Fibroblast of lung (primary cell): Measurements from ENCODE around the gene ADGRV1. TPM values are rescaled to one million over a fixed set of nuclear protein-coding genes. Genes with fewer than 3 reads are reported as not detected.

Experiments used
- DNase-seq, 2 donors: peaks; one replicate each; pipeline versions ENCODE4 v3.0.0 to v3.0.0-alpha.2; 2010; ENCODE audit warnings: low read depth in 2 of 2
- H2AFZ ChIP-seq: 2 replicates; pipeline ENCODE4 v1.5.1; 2012; ENCODE audit warnings: low read length, control low read depth, inconsistent platforms
- H3K27ac ChIP-seq: 2 replicates; pipeline ENCODE4 v1.5.1; 2011; ENCODE audit warnings: low read length, control low read depth; ENCODE audit not compliant: insufficient read depth
- H3K27me3 ChIP-seq: 2 replicates; pipeline ENCODE4 v1.5.1; 2011; ENCODE audit warnings: mild to moderate bottlenecking, low read length; ENCODE audit not compliant: control insufficient read depth, insufficient read depth
- H3K36me3 ChIP-seq: 2 replicates; pipeline ENCODE4 v1.5.1; 2011; ENCODE audit warnings: low read length; ENCODE audit not compliant: control insufficient read depth, insufficient read depth
- H3K4me1 ChIP-seq: 2 replicates; pipeline ENCODE4 v1.5.1; 2011; ENCODE audit warnings: low read length; ENCODE audit not compliant: control insufficient read depth, insufficient read depth; ENCODE audit errors: extremely low read depth
- H3K4me2 ChIP-seq: 2 replicates; pipeline ENCODE4 v1.5.1; 2011; ENCODE audit warnings: low read length, control low read depth; ENCODE audit not compliant: insufficient read depth; ENCODE audit errors: extremely low read depth
- H3K4me3 ChIP-seq, 4 experiments: fragments of 200-600 bp in 1 of 4; sonication (generic) in 1 of 4; replicated peaks in 1 of 4; 2 replicates each; pipeline ENCODE4 v1.5.1; 2011 to 2016; ENCODE audit warnings: low read length in 4 of 4, low read depth in 3 of 4, mild to moderate bottlenecking in 3 of 4, control low read depth in 2 of 4, inconsistent platforms in 1 of 4, mixed read lengths in 1 of 4; ENCODE audit not compliant: insufficient read depth in 1 of 4; ENCODE audit errors: control extremely low read depth in 1 of 4
- H3K79me2 ChIP-seq: 2 replicates; pipeline ENCODE4 v1.5.1; 2012; ENCODE audit warnings: mild to moderate bottlenecking, low read length, inconsistent platforms; ENCODE audit not compliant: control insufficient read depth, insufficient read depth
- H3K9ac ChIP-seq: 2 replicates; pipeline ENCODE4 v1.5.1; 2011; ENCODE audit warnings: mild to moderate bottlenecking, low read length, control low read depth; ENCODE audit not compliant: insufficient read depth
- H3K9me3 ChIP-seq: 2 replicates; pipeline ENCODE4 v1.5.1; 2012; ENCODE audit warnings: low read depth, low read length; ENCODE audit not compliant: control insufficient read depth, insufficient read depth
- H4K20me1 ChIP-seq: 2 replicates; pipeline ENCODE4 v1.5.1; 2011; ENCODE audit warnings: low read length; ENCODE audit not compliant: control insufficient read depth, insufficient read depth; ENCODE audit errors: extremely low read depth
- EZH2 ChIP-seq: IDR thresholded peaks from 2 replicates; pipeline ENCODE4 v1.5.1; 2012; ENCODE audit warnings: low read length, control low read depth, mild to moderate bottlenecking; ENCODE audit errors: missing control alignments
- polyA plus RNA-seq, 2 donors: library from polyadenylated mRNA; depleted of rRNA in 1 of 2; stranded (reverse) in 1 of 2; unstranded in 1 of 2; fragments of >200 nt; gene quantifications; 2 replicates each; pipeline ENCODE4 v1.2.1, GENCODE V29; 2011 to 2012; ENCODE audit warnings: missing spikeins in 1 of 2
- total RNA-seq: library from RNA; depleted of rRNA; stranded (reverse); fragments of >200 nt; gene quantifications from 2 replicates; pipeline ENCODE4 v1.2.1, GENCODE V29; 2014
- TF ChIP-seq, protein P1 (sequence below), 2 donors: IDR thresholded peaks in 1 of 2; conservative IDR thresholded peaks in 1 of 2; 1 replicate in 1 of 2; 2 replicates in 1 of 2; pipeline ENCODE4 v1.5.1; 2011 to 2012; ENCODE audit warnings: low read length in 2 of 2, control low read depth in 1 of 2, inconsistent platforms in 1 of 2, low read depth in 1 of 2, mild to moderate bottlenecking in 1 of 2

The ADGRV1 gene
- total and polyA plus RNA-seq, 2 donors (not counting 1 experiment from before 2014, with no cell fraction given) = 0.15 to 0.17 TPM

DNA sequence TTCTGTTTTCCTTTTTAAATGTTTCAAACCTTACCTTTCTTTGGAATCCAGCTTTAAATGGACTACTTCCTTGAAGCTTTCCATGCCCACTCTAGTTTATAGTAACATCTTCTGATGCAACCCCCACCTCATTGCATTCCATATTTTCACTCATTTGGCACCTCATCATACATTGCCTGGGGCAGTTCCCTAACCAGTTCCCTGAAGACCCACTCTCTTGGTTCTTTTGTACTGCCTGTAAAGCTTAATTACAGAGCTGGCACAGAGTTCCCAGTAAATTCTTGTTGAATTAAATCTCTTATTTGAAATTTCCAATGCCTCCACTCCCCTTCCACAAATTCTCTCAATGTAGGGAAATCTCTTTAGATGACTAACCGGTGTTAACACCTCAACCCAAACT is 567.3 kb downstream of the ADGRV1 start:
- no peaks in the 10 kb centered on the region for H3K79me2 ChIP-seq
- H2AFZ ChIP-seq = no peak overlapping the region
- no peak overlapping the region for H3K9ac ChIP-seq
- no peak overlapping the region for H3K27ac ChIP-seq
- no peaks in the 10 kb centered on the region for H3K27me3 ChIP-seq
- peak overlapping the region; percentile 41 for H3K4me2 ChIP-seq
- H3K4me1 ChIP-seq = peaks cover 14% of the 10 kb centered on the region
- DNase-seq = peak in 1 of 2 donors; percentile 39
- H3K36me3 ChIP-seq = no peaks in the 10 kb centered on the region
- TF ChIP-seq, protein P1, sequence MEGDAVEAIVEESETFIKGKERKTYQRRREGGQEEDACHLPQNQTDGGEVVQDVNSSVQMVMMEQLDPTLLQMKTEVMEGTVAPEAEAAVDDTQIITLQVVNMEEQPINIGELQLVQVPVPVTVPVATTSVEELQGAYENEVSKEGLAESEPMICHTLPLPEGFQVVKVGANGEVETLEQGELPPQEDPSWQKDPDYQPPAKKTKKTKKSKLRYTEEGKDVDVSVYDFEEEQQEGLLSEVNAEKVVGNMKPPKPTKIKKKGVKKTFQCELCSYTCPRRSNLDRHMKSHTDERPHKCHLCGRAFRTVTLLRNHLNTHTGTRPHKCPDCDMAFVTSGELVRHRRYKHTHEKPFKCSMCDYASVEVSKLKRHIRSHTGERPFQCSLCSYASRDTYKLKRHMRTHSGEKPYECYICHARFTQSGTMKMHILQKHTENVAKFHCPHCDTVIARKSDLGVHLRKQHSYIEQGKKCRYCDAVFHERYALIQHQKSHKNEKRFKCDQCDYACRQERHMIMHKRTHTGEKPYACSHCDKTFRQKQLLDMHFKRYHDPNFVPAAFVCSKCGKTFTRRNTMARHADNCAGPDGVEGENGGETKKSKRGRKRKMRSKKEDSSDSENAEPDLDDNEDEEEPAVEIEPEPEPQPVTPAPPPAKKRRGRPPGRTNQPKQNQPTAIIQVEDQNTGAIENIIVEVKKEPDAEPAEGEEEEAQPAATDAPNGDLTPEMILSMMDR (conservative IDR thresholded peaks at IDR 0.05 in 1 of 2, IDR thresholded peaks at IDR 0.05 in 1 of 2; ENCODE audit: low read depth in 1 of 2, low read length in 2 of 2) = no peak
- TF ChIP-seq EZH2 = no peak
- no peaks in the 10 kb centered on the region for H4K20me1 ChIP-seq
- no peak overlapping the region for H3K4me3 ChIP-seq
- no peaks in the 10 kb centered on the region for H3K9me3 ChIP-seq

DNA sequence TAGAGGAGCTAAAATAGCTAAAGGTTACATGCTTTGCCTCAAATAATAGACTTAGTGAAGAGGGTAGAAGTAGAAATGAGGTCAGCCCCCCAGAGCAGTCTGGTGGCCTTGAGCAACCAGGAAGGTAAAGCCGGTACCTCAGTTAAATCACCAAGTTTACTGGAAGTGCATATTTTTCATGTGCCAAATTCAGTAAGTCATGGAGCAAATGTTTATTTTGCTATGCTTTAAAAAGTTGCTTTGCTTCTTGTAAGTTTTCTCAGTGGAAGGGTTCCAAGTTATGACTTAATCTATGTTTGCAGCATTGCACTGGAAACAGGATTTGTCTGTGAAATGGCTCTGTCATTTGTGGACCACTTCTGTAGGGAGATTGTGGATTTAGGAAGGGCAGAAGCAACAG is 567.9 kb downstream of the ADGRV1 start:
- Histone ChIP-seq H3K9ac (no peak overlapping the region), H3K4me3 (no peak overlapping the region), H3K36me3 (no peaks in the 10 kb centered on the region), H3K27me3 (no peaks in the 10 kb centered on the region), H3K79me2 (no peaks in the 10 kb centered on the region), H4K20me1 (no peaks in the 10 kb centered on the region), H2AFZ (no peak overlapping the region), H3K27ac (no peak overlapping the region), H3K9me3 (no peaks in the 10 kb centered on the region), H3K4me1 (peaks cover 14% of the 10 kb centered on the region), H3K4me2 (no peak overlapping the region)
- peak; percentile 93 for DNase-seq
- TF ChIP-seq, protein P1 (conservative IDR thresholded peaks at IDR 0.05 in 1 of 2, IDR thresholded peaks at IDR 0.05 in 1 of 2; ENCODE audit: low read depth in 1 of 2, low read length in 2 of 2) = no peak
- no peak for TF ChIP-seq EZH2

DNA sequence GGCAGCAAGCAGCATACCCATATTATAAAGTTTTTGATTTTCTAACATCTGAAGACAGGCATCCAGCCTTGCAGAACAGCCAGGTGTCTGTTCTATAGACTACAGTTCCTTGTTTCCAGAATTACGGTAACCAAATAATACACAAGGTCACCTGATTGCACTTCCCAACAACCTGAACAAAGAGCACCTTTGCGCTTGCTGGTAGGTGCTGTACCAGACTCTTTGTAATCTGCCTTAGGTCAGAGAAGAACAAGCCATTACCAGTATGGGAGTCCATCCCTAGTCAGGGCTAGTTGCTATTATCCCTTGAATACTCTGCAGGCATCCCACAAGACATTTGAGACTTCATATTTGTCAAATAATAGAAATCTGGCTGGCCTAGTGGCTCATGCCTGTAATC is 568.3 kb downstream of the ADGRV1 start:
- H3K4me2 ChIP-seq = no peak overlapping the region
- no peak overlapping the region for H3K9ac ChIP-seq
- TF ChIP-seq, protein P1 (conservative IDR thresholded peaks at IDR 0.05 in 1 of 2, IDR thresholded peaks at IDR 0.05 in 1 of 2; ENCODE audit: low read depth in 1 of 2, low read length in 2 of 2) = no peak
- no peak for TF ChIP-seq EZH2
- H3K4me3 ChIP-seq = no peak overlapping the region
- no peaks in the 10 kb centered on the region for H3K79me2 ChIP-seq
- peaks cover 14% of the 10 kb centered on the region for H3K4me1 ChIP-seq
- H4K20me1 ChIP-seq = no peaks in the 10 kb centered on the region
- no peaks in the 10 kb centered on the region for H3K36me3 ChIP-seq
- no peak overlapping the region for H3K27ac ChIP-seq
- no peaks in the 10 kb centered on the region for H3K27me3 ChIP-seq
- no peak for DNase-seq
- no peaks in the 10 kb centered on the region for H3K9me3 ChIP-seq
- H2AFZ ChIP-seq = no peak overlapping the region
